Progenitor cell of endocrine pancreas (in vitro differentiated cells): ENCODE data around the gene USP48. TPM values are rescaled to one million over a fixed set of nuclear protein-coding genes. Genes with fewer than 3 reads are reported as not detected.

Experiments
- DNase-seq: peaks from one replicate; pipeline ENCODE4 v3.0.0; 2021; ENCODE audit warnings: low spot score; ENCODE audit not compliant: unreplicated experiment
- H3K27ac Mint-ChIP-seq: 2 replicates; pipeline ENCODE4 v1.8.0; 2021; ENCODE audit warnings: mild to moderate bottlenecking, moderate library complexity, mixed read lengths
- H3K27me3 Mint-ChIP-seq: 2 replicates; pipeline ENCODE4 v1.8.0; 2021; ENCODE audit warnings: mixed read lengths
- H3K36me3 Mint-ChIP-seq: 2 replicates; pipeline ENCODE4 v1.8.0; 2022; ENCODE audit warnings: mixed read lengths; ENCODE audit not compliant: insufficient read depth
- H3K4me1 Mint-ChIP-seq: 2 replicates; pipeline ENCODE4 v1.8.0; 2021; ENCODE audit warnings: low read depth, mixed read lengths
- H3K4me3 Mint-ChIP-seq: 2 replicates; pipeline ENCODE4 v1.8.0; 2021; ENCODE audit warnings: low read depth, mild to moderate bottlenecking, moderate library complexity, mixed read lengths
- H3K9me3 Mint-ChIP-seq: 2 replicates; pipeline ENCODE4 v1.8.0; 2021; ENCODE audit warnings: low read depth, mixed read lengths
- total RNA-seq: library from RNA; stranded (reverse); gene quantifications from 2 replicates; pipeline ENCODE4 v1.2.1, GENCODE V29; 2021
- TF ChIP-seq, protein P1 (sequence below): fragments of 200-600 bp; sonication (generic); IDR thresholded peaks from one replicate; pipeline ENCODE4 v1.5.0; 2021; ENCODE audit warnings: antibody characterized with exemption, mild to moderate bottlenecking; ENCODE audit not compliant: unreplicated experiment

USP48 gene
- total RNA-seq, 1 donor from 2014 or later, result 77.3 TPM

DNA sequence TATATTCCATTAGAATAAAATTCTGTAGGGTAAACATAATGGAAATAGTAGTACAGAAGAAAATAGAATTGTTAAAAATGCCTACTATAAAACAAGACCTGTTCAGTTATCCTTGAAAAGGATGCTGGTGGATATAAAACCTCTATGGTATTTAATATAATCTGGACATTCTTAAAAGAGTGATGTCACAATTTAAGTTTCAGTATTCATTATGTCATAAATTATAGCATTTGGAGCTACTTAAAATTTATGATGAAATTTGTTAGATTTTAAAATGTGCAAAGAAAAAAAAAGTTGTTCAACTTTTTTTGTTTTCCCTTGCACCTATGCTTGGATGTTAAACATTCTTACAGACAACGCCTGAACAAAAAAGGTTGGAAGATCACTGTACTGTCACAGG lies 50.3 kb downstream of the USP48 start:
- Mint-ChIP-seq H3K9me3 (no peaks in the 10 kb centered on the region), H3K36me3 (peaks cover 18% of the 10 kb centered on the region), H3K4me3 (no peak overlapping the region), H3K27ac (no peak overlapping the region), H3K27me3 (no peaks in the 10 kb centered on the region), H3K4me1 (no peaks in the 10 kb centered on the region)
- no peak for DNase-seq
- TF ChIP-seq, protein P1, sequence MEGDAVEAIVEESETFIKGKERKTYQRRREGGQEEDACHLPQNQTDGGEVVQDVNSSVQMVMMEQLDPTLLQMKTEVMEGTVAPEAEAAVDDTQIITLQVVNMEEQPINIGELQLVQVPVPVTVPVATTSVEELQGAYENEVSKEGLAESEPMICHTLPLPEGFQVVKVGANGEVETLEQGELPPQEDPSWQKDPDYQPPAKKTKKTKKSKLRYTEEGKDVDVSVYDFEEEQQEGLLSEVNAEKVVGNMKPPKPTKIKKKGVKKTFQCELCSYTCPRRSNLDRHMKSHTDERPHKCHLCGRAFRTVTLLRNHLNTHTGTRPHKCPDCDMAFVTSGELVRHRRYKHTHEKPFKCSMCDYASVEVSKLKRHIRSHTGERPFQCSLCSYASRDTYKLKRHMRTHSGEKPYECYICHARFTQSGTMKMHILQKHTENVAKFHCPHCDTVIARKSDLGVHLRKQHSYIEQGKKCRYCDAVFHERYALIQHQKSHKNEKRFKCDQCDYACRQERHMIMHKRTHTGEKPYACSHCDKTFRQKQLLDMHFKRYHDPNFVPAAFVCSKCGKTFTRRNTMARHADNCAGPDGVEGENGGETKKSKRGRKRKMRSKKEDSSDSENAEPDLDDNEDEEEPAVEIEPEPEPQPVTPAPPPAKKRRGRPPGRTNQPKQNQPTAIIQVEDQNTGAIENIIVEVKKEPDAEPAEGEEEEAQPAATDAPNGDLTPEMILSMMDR, result no peak

DNA sequence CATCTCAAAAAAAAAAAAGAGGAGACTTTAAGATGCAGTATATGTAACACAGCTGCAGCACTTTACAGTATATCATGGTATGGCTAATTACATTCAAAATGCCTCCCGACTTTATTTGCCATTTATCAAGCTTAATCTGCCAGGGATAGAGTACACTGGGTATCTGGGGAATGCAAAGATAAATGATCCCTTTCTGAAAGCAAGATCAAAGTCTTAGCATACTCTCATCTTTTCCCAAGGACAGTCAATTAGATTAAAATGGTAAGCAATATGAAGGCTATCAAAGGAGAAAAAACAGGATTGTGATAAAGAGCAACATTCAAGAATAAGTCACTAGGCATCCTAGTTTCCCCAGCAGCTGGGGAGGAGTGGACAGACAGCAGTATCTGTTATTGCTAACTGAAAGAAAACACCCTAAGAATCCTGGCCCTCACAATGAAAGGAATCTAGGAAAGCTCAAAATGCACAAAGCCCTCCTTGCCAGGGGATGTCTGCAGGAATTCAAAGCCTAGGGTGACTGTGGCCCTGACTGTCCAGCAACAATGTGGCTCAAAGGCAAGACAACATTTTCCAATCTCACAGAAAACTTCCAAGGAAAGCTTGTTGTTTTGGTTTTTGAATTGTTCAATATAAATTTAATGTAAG lies 57.1 kb downstream of the USP48 start:
- Mint-ChIP-seq H3K27me3 (no peaks in the 10 kb centered on the region), H3K4me3 (no peak overlapping the region), H3K36me3 (peaks cover 20% of the 10 kb centered on the region), H3K27ac (no peak overlapping the region), H3K9me3 (no peaks in the 10 kb centered on the region), H3K4me1 (no peaks in the 10 kb centered on the region)
- TF ChIP-seq, protein P1, result no peak
- no peak for DNase-seq

DNA sequence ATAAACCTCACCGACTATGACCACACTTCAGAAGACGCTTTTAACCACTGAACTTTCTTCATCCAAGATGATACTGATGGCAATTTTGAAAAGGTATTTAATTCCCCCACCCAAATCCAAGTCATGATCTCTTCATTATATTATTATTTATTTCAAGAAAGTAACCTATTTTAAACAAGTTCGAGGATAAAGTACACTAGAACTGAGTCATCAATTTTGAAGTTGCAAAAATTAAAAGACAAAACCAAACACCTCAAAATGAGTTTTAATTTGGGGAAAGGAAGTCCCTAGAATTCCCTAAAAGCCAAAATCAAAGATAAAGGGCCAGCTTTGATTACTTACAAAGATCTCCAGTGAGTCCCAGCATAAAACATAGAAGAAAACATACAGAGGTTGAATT lies 58.4 kb downstream of the USP48 start:
- no peaks in the 10 kb centered on the region for H3K4me1 Mint-ChIP-seq
- no peaks in the 10 kb centered on the region for H3K9me3 Mint-ChIP-seq
- no peak for DNase-seq
- no peaks in the 10 kb centered on the region for H3K27me3 Mint-ChIP-seq
- TF ChIP-seq, protein P1, result no peak
- H3K36me3 Mint-ChIP-seq, result peaks cover 20% of the 10 kb centered on the region
- no peak overlapping the region for H3K4me3 Mint-ChIP-seq
- no peak overlapping the region for H3K27ac Mint-ChIP-seq

DNA sequence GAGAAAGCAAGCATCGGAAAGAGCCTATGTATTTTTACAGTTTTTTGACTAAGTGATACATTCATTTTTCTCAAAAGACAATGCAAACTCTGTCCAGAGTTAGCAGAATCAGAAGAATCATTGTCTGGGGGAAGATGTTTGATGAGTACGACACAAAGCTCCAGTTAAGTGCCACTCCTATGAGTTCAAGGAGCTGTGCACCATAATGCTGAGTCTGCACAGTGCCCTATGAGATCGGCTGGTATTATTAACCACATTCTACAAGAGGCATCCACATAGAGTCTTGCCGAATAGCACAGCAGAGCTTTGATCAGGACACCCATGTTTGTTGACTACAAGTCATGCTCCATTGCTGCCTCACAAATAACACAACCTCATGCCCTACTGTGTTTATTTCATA lies 58.9 kb downstream of the USP48 start:
- Mint-ChIP-seq H3K27ac (no peak overlapping the region), H3K36me3 (peaks cover 20% of the 10 kb centered on the region), H3K4me1 (no peaks in the 10 kb centered on the region), H3K27me3 (no peaks in the 10 kb centered on the region), H3K9me3 (no peaks in the 10 kb centered on the region), H3K4me3 (no peak overlapping the region)
- no peak for DNase-seq
- TF ChIP-seq, protein P1, result no peak

DNA sequence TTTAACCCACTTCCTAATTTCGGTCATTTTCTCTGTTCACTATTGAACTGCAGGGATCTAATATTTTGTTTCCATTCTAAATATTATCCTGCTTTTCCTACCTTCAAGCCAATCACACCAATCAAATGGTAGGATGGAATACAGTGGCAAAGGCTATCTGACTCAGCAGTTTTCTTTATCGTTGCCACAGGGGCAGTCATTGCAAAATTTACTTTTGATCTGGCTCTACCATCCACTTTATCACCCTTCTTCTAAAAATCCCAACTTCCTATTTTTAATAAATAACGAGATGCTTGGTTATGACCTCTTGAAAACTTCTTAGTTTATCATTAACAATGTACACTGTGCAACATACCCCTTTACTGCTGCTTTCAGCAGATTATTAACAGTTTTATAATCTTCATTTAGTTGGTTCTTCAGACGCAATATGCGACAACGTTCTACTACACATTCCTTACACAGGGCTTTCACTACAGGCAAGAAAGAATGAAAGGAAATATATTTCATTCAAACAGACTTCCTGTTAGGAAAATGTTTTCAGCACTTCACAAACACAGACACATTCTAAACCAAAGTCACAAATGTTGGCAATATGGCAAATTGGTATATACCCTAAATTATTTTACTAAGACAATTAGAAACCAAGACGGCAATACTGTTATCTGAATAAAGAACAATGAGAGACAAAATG lies 61.5 kb downstream of the USP48 start:
- TF ChIP-seq, protein P1, result no peak
- no peaks in the 10 kb centered on the region for H3K27me3 Mint-ChIP-seq
- H3K9me3 Mint-ChIP-seq, result no peaks in the 10 kb centered on the region
- peaks cover 26% of the 10 kb centered on the region for H3K36me3 Mint-ChIP-seq
- H3K4me1 Mint-ChIP-seq, result no peaks in the 10 kb centered on the region
- H3K27ac Mint-ChIP-seq, result no peak overlapping the region
- no peak overlapping the region for H3K4me3 Mint-ChIP-seq
- no peak for DNase-seq
